ENCODE measurements around the gene PCDH15. TPM values are rescaled to one million over a fixed set of nuclear protein-coding genes. Genes with fewer than 3 reads are reported as not detected.

Gene PCDH15
- total and polyA plus RNA-seq, 8 donors: 0.58 to 2.1 (median 1.2) TPM

DNA sequence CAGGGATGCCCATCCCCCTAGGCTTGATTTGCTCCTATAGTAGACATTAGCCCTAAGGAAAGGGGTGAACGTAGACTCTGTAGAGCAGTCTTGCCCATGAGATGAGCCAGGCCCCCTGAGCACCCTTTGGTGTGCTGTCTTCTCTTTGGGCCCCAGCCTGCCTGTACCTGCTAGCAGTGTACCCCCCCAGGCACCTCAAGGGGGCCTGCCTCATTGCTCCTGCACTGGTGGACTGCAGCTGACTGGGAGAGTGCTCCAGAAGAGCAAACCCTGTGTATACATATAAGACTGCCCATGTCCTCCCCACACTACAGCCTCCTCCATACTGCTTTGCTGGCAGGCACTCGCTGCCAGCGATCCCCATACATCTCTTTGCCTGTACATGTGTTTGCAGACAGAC lies 206.7 kb downstream of the PCDH15 start:
- TF ChIP-seq, protein P1, sequence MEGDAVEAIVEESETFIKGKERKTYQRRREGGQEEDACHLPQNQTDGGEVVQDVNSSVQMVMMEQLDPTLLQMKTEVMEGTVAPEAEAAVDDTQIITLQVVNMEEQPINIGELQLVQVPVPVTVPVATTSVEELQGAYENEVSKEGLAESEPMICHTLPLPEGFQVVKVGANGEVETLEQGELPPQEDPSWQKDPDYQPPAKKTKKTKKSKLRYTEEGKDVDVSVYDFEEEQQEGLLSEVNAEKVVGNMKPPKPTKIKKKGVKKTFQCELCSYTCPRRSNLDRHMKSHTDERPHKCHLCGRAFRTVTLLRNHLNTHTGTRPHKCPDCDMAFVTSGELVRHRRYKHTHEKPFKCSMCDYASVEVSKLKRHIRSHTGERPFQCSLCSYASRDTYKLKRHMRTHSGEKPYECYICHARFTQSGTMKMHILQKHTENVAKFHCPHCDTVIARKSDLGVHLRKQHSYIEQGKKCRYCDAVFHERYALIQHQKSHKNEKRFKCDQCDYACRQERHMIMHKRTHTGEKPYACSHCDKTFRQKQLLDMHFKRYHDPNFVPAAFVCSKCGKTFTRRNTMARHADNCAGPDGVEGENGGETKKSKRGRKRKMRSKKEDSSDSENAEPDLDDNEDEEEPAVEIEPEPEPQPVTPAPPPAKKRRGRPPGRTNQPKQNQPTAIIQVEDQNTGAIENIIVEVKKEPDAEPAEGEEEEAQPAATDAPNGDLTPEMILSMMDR (IDR thresholded peaks at IDR 0.05): no peak
- Histone ChIP-seq H3K36me3 (no peaks in the 10 kb centered on the region), H3K4me3 (no peak overlapping the region), H3K27me3 (no peaks in the 10 kb centered on the region), H3K9me3 (peaks cover 0 to 6% of the 10 kb centered on the region in 2 donors), H3K27ac (no peak overlapping the region), H3K4me1 (no peaks in the 10 kb centered on the region)
- peak in 1 of 4 donors; percentile 32 for DNase-seq
- no peak for ATAC-seq
- intact Hi-C loops (cut with DNase I): no loop called here

DNA sequence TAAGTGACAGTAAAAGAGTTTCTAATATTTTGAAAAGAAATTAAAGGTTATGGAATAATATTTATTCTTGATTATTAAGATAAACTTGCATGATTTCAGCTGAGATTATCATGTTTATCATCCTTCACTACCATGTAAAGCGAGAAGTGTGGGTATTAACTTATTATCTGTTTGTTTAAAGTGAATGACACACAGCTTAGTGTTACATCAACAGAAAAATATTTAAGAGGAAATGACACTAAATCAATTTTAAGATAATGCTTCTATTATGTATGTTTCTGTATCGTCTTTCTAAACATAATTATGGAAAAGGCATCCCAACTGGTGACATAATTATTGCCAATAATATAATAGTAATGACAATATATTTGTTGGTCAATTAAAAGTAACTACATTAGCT lies 213.1 kb downstream of the PCDH15 start:
- Histone ChIP-seq H3K9me3 (no peaks in the 10 kb centered on the region), H3K27ac (no peak overlapping the region), H3K4me3 (no peak overlapping the region), H3K4me1 (no peaks in the 10 kb centered on the region), H3K27me3 (no peaks in the 10 kb centered on the region), H3K36me3 (no peaks in the 10 kb centered on the region)
- ATAC-seq (no peak), DNase-seq (no peak)
- intact Hi-C loops (cut with DNase I): no loop called here
- TF ChIP-seq, protein P1 (IDR thresholded peaks at IDR 0.05): no peak

DNA sequence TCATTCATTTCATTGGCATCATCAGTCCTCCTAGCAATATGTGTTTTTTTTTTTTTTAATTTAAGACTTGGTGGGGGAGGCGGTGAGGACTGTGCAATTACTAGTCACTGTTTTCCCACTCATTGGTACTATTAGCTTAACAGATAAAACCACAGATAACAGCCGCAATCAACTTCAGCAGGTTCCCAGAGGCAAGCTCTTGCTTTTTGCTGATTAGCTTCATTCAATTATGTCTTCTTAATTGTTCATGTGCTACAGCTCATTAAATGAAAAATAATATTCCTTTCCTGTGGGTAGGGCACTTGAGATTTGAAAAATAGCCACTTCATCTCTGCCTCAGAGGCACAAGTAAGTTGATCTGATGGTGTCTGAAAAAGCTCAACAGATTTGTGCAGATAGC lies 215.5 kb downstream of the PCDH15 start:
- ATAC-seq (no peak), DNase-seq (no peak)
- H3K27ac ChIP-seq: no peak overlapping the region
- no peaks in the 10 kb centered on the region for H3K27me3 ChIP-seq
- intact Hi-C loops (cut with DNase I): no loop called here
- TF ChIP-seq, protein P1 (IDR thresholded peaks at IDR 0.05): no peak
- H3K36me3 ChIP-seq: no peaks in the 10 kb centered on the region
- no peaks in the 10 kb centered on the region for H3K9me3 ChIP-seq
- H3K4me1 ChIP-seq: no peaks in the 10 kb centered on the region
- no peak overlapping the region for H3K4me3 ChIP-seq

DNA sequence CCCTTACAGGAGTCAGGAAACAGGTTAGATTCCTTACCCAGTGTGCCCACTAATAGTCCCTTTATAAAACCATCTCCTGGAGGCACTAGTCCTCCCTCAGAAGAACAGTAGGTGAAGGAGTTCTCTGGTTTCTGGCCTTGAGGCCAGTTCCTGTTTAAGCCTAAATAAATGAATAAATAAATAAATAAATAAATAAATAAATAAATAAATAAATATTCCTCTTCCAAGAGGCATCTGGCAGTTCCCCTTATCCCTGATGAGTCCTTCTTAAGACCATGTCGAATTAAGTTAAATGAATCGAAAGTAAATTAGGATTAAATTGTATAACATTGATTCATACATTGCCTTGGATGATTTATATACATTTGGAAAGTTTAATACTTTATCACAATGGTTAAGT lies 223.3 kb downstream of the PCDH15 start:
- no peaks in the 10 kb centered on the region for H3K36me3 ChIP-seq
- no peak overlapping the region for H3K4me3 ChIP-seq
- TF ChIP-seq, protein P1 (IDR thresholded peaks at IDR 0.05): no peak
- ATAC-seq (no peak), DNase-seq (no peak)
- no peaks in the 10 kb centered on the region for H3K27me3 ChIP-seq
- H3K27ac ChIP-seq: no peak overlapping the region
- no peaks in the 10 kb centered on the region for H3K4me1 ChIP-seq
- intact Hi-C loops (cut with DNase I): no loop called here
- H3K9me3 ChIP-seq: no peaks in the 10 kb centered on the region

DNA sequence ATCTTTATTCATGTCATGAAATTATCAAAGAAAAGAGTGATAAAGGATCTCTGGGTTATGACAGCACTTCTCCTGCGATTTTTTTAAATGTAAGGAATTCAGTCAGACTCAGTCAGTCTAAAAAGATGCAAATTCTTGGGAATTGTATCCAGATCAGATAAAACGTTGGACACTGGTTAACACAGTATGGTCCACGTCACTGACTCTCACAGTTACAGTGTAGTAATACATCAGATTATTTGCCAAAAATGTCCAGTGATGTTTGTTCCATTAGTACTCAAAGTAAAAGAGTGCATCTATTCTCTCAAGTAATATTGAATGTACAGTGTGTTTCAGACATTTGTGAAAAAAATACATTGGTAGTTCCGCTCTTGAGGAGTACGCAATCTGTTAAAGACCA lies 224.5 kb downstream of the PCDH15 start:
- intact Hi-C loops (cut with DNase I): no loop called here
- H3K36me3 ChIP-seq: no peaks in the 10 kb centered on the region
- peak in 2 of 4 donors; percentile 47 to 55 for DNase-seq
- H3K27ac ChIP-seq: no peak overlapping the region
- H3K9me3 ChIP-seq: no peaks in the 10 kb centered on the region
- no peak for ATAC-seq
- TF ChIP-seq, protein P1 (IDR thresholded peaks at IDR 0.05): no peak
- H3K4me3 ChIP-seq: no peak overlapping the region
- H3K4me1 ChIP-seq: no peaks in the 10 kb centered on the region
- no peaks in the 10 kb centered on the region for H3K27me3 ChIP-seq

Data from left lung (tissue), 10 donors.